ENCODE results near the gene MAP2K4. TPM values are rescaled to one million over a fixed set of nuclear protein-coding genes. Genes with fewer than 3 reads are reported as not detected.

MAP2K4 gene
- total and polyA plus RNA-seq, 2 of the 13 experiments (the other 11 are each of a cell fraction or from before 2014, with no cell fraction given): 21.5 to 35.6 TPM

DNA sequence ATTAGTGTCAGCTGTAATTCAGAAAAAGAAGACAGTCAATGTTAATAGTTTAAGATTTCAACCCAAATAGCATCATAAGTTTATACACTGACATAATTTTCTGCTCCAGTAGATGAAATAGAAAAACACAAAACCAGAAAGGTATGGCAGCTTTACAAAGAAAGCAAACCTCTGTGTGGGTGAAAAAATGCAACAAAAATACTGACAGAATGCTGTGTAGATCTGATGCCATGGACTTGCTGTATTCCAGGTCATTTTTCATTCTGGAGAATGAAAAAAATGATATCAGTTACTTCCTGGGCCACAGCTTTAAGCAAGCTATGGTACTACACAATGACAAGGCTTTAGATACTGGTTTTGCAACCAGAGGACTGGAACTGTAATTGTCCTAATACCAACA, 116.0 kb downstream of the MAP2K4 start:
- H3K9ac ChIP-seq (ENCODE audit: insufficient read depth, low read depth, low read length): no peak overlapping the region
- intact Hi-C loops (cut with micrococcal nuclease; ENCODE audit: unreplicated experiment): no loop called here
- DNase-seq (ENCODE audit: low spot score) (no peak), ATAC-seq (no peak), FAIRE-seq (no peak)
- H3K9me3 ChIP-seq (ENCODE audit: low read length): no peaks in the 10 kb centered on the region
- no peak overlapping the region for H3K4me2 ChIP-seq (ENCODE audit: low read depth, low read length)
- BruUV-seq (replicated peaks): no TSS peak
- H3K79me2 ChIP-seq (ENCODE audit: insufficient read depth, low read length): no peaks in the 10 kb centered on the region
- H3K27me3 ChIP-seq (ENCODE audit: control insufficient read depth in 1 of 2, insufficient read depth in 2 of 2, low read length in 2 of 2): no peaks in the 10 kb centered on the region
- ChIA-PET POLR2A (no interaction called here), CTCF (ENCODE audit: low intra/inter-chr PET ratio, low total read pairs) (no interaction called here)
- H3K36me3 ChIP-seq (replicated peaks in 1 of 2; ENCODE audit: control insufficient read depth in 1 of 2, insufficient read depth in 2 of 2, low read length in 2 of 2): peaks cover 2 to 22% of the 10 kb centered on the region in 2 experiments; a peak in 2 of 5 replicates
- no peaks in the 10 kb centered on the region for H3K4me1 ChIP-seq (ENCODE audit: insufficient read depth, low read length)
- in situ Hi-C loops (cut with HindIII; ENCODE audit: extremely low pct_ligation_motif_present, low pct_unique_long_range_greater_than_20kb): no loop called here
- H4K20me1 ChIP-seq (ENCODE audit: insufficient read depth, low read length): no peaks in the 10 kb centered on the region
- TF ChIP-seq, protein P1, sequence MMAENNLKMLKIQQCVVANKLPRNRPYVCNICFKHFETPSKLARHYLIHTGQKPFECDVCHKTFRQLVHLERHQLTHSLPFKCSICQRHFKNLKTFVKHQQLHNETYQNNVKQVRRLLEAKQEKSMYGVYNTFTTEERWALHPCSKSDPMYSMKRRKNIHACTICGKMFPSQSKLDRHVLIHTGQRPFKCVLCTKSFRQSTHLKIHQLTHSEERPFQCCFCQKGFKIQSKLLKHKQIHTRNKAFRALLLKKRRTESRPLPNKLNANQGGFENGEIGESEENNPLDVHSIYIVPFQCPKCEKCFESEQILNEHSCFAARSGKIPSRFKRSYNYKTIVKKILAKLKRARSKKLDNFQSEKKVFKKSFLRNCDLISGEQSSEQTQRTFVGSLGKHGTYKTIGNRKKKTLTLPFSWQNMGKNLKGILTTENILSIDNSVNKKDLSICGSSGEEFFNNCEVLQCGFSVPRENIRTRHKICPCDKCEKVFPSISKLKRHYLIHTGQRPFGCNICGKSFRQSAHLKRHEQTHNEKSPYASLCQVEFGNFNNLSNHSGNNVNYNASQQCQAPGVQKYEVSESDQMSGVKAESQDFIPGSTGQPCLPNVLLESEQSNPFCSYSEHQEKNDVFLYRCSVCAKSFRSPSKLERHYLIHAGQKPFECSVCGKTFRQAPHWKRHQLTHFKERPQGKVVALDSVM (CRISPR knock-in tag; IDR thresholded peaks at IDR 0.05): no peak
- TF ChIP-seq HOXD1 (CRISPR knock-in tag; IDR thresholded peaks at IDR 0.05): no peak
- TF ChIP-seq ZNF75D (CRISPR knock-in tag; IDR thresholded peaks at IDR 0.05; ENCODE audit: borderline replicate concordance): no peak
- no peak for TF ChIP-seq ZNF652 (CRISPR knock-in tag; IDR thresholded peaks at IDR 0.05; ENCODE audit: borderline replicate concordance, low read depth)
- no peak for TF ChIP-seq ZNF564 (CRISPR knock-in tag; IDR thresholded peaks at IDR 0.05)
- H3K27ac ChIP-seq (ENCODE audit: extremely low read length, insufficient read depth, low read length): no peak overlapping the region
- no peak overlapping the region for H2AFZ ChIP-seq (ENCODE audit: low read length)
- no peak overlapping the region for H3K4me3 ChIP-seq (replicated peaks in 1 of 3; ENCODE audit: insufficient read depth in 1 of 3, low read depth in 2 of 3, low read length in 3 of 3)

DNA sequence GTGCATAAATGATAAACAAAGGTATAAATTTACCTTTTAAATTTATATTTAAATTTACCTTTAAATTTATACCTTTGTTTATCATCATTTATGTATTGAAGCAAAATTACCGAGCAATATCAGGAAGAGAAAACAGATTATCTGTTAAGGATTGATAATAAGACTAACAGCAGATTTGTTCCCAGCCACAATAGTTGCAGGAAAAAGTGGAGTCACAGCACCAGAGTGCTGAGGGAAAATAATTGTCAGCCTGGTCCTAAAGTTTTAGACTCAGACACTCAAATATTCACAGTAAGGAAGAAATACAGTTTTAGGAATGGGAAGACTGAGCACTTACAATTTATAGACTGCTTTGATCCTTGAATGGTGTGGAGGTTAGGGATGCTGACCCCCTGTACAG, 117.2 kb downstream of the MAP2K4 start:
- no peaks in the 10 kb centered on the region for H4K20me1 ChIP-seq (ENCODE audit: insufficient read depth, low read length)
- CTCF ChIA-PET (ENCODE audit: low intra/inter-chr PET ratio, low total read pairs): no interaction called here
- intact Hi-C loops (cut with micrococcal nuclease; ENCODE audit: unreplicated experiment): no loop called here
- no peaks in the 10 kb centered on the region for H3K27me3 ChIP-seq (ENCODE audit: control insufficient read depth in 1 of 2, insufficient read depth in 2 of 2, low read length in 2 of 2)
- POLR2A ChIA-PET: no interaction called here
- no TSS peak for BruUV-seq (replicated peaks)
- 100% methylated on average over 1 of the region's 1 CpG for WGBS (ENCODE audit: low lambda C conversion rate)
- no peaks in the 10 kb centered on the region for H3K4me1 ChIP-seq (ENCODE audit: insufficient read depth, low read length)
- H3K27ac ChIP-seq (ENCODE audit: extremely low read length, insufficient read depth, low read length): no peak overlapping the region
- no peak for FAIRE-seq
- ATAC-seq: no peak
- no peaks in the 10 kb centered on the region for H3K79me2 ChIP-seq (ENCODE audit: insufficient read depth, low read length)
- in situ Hi-C loops (cut with HindIII; ENCODE audit: extremely low pct_ligation_motif_present, low pct_unique_long_range_greater_than_20kb): no loop called here
- H3K9ac ChIP-seq (ENCODE audit: insufficient read depth, low read depth, low read length): no peak overlapping the region
- no peak overlapping the region for H3K4me3 ChIP-seq (replicated peaks in 1 of 3; ENCODE audit: insufficient read depth in 1 of 3, low read depth in 2 of 3, low read length in 3 of 3)
- no peaks in the 10 kb centered on the region for H3K9me3 ChIP-seq (ENCODE audit: low read length)
- no peak overlapping the region for H2AFZ ChIP-seq (ENCODE audit: low read length)
- H3K4me2 ChIP-seq (ENCODE audit: low read depth, low read length): no peak overlapping the region
- peaks cover 5 to 25% of the 10 kb centered on the region in 2 experiments; a peak in 3 of 5 replicates for H3K36me3 ChIP-seq (replicated peaks in 1 of 2; ENCODE audit: control insufficient read depth in 1 of 2, insufficient read depth in 2 of 2, low read length in 2 of 2)
- no peak for DNase-seq (ENCODE audit: low spot score)
- TF ChIP-seq, protein P2, sequence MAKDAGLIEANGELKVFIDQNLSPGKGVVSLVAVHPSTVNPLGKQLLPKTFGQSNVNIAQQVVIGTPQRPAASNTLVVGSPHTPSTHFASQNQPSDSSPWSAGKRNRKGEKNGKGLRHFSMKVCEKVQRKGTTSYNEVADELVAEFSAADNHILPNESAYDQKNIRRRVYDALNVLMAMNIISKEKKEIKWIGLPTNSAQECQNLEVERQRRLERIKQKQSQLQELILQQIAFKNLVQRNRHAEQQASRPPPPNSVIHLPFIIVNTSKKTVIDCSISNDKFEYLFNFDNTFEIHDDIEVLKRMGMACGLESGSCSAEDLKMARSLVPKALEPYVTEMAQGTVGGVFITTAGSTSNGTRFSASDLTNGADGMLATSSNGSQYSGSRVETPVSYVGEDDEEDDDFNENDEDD (CRISPR knock-in tag; IDR thresholded peaks at IDR 0.05; ENCODE audit: borderline replicate concordance): no peak
- no peak for TF ChIP-seq HNRNPLL (IDR thresholded peaks at IDR 0.05; ENCODE audit: low read depth, low read length, poor library complexity, severe bottlenecking)
- TF ChIP-seq ELF3 (CRISPR knock-in tag; IDR thresholded peaks at IDR 0.05): no peak
- TF ChIP-seq NBN (conservative IDR thresholded peaks at IDR 0.05): no peak
- TF ChIP-seq ZNF317 (CRISPR knock-in tag; IDR thresholded peaks at IDR 0.05): peak; percentile 98
